IMR-90 (cell line): ENCODE measurements around the gene UGGT2. TPM values are rescaled to one million over a fixed set of nuclear protein-coding genes. Genes with fewer than 3 reads are reported as not detected.

Experiments
- ATAC-seq: fragments of 200-7000 bp; cut with Tn5 transposase; 2 replicates; pipeline ENCODE4 v1.9.1; 2020; ENCODE audit warnings: low read depth, mild to moderate bottlenecking, moderate library complexity
- BruUV-seq: library from RNA; stranded (reverse); fragments of 400-500 nt; replicated peaks from 2 replicates; lab custom pipeline; 2021; lab: Mats Ljungman, UMichigan
- CTCF ChIA-PET: fragments of 300-600 bp; formaldehyde crosslinking; extraction: SDS; loops from one replicate; lab custom pipeline; 2021; ENCODE audit warnings: antibody characterized with exemption; lab: Yijun Ruan, JAX
- POLR2A ChIA-PET: fragments of 300-600 bp; sonication (Branson Sonifier 250); formaldehyde crosslinking; loops from one replicate; lab custom pipeline; 2022; ENCODE audit warnings: antibody characterized with exemption; ENCODE audit not compliant: unreplicated experiment; lab: Charles Lee
- DNase-seq: peaks from one replicate; pipeline ENCODE4 v3.0.0; 2013
- H2AFZ ChIP-seq: replicated peaks from 2 replicates; pipeline ENCODE3; 2013; ENCODE audit warnings: low read length, mild to moderate bottlenecking; ENCODE audit not compliant: poor library complexity
- H2AK5ac ChIP-seq: 2 replicates; pipeline ENCODE4 v1.6.1; 2013; ENCODE audit warnings: low read depth, low read length, inconsistent platforms
- H2AK9ac ChIP-seq: replicated peaks from 2 replicates; pipeline ENCODE3; 2013; ENCODE audit warnings: mild to moderate bottlenecking, low read depth, low read length, moderate library complexity; ENCODE audit not compliant: poor library complexity
- H2BK120ac ChIP-seq: 2 replicates; pipeline ENCODE4 v1.6.1; 2013; ENCODE audit warnings: low read depth, low read length, inconsistent platforms
- H2BK15ac ChIP-seq: 3 replicates; pipeline ENCODE4 v1.6.1; 2013; ENCODE audit warnings: low read depth, low read length, inconsistent platforms
- H2BK20ac ChIP-seq: 2 replicates; pipeline ENCODE4 v1.6.1; 2013; ENCODE audit warnings: low read depth, mild to moderate bottlenecking, inconsistent platforms, low read length, moderate library complexity
- H2BK5ac ChIP-seq: 2 replicates; pipeline ENCODE4 v1.6.1; 2013; ENCODE audit warnings: mild to moderate bottlenecking, low read depth, low read length, inconsistent platforms; ENCODE audit not compliant: poor library complexity, severe bottlenecking
- H3K14ac ChIP-seq: replicated peaks from 2 replicates; pipeline ENCODE4 v1.6.1; 2013; ENCODE audit warnings: low read depth, low read length, inconsistent platforms
- H3K18ac ChIP-seq: 2 replicates; pipeline ENCODE4 v1.6.1; 2013; ENCODE audit warnings: low read depth, low read length, control low read depth
- H3K23ac ChIP-seq: 2 replicates; pipeline ENCODE4 v1.6.1; 2013; ENCODE audit warnings: low read depth, low read length, inconsistent platforms
- H3K27ac ChIP-seq: 2 replicates; pipeline ENCODE4 v1.5.1; 2013; ENCODE audit warnings: mild to moderate bottlenecking, control low read depth, low read length; ENCODE audit not compliant: insufficient read depth
- H3K27me3 ChIP-seq: 2 replicates; pipeline ENCODE4 v1.6.1; 2013; ENCODE audit warnings: low read length; ENCODE audit not compliant: control insufficient read depth, insufficient read depth
- H3K36me3 ChIP-seq: 2 replicates; pipeline ENCODE4 v1.6.1; 2013; ENCODE audit warnings: low read length, mixed read lengths; ENCODE audit not compliant: control insufficient read depth, insufficient read depth
- H3K4ac ChIP-seq: 2 replicates; pipeline ENCODE4 v1.6.1; 2013; ENCODE audit warnings: low read depth, low read length, inconsistent platforms
- H3K4me1 ChIP-seq: 2 replicates; pipeline ENCODE4 v1.6.1; 2013; ENCODE audit warnings: low read length, mixed read lengths; ENCODE audit not compliant: control insufficient read depth, insufficient read depth
- H3K4me2 ChIP-seq: 2 replicates; pipeline ENCODE4 v1.6.1; 2013; ENCODE audit warnings: low read depth, mild to moderate bottlenecking, control low read depth, low read length, moderate library complexity
- H3K4me3 ChIP-seq: 2 replicates; pipeline ENCODE4 v1.5.1; 2013; ENCODE audit warnings: low read depth, mild to moderate bottlenecking, control low read depth, low read length, moderate library complexity; ENCODE audit not compliant: insufficient read depth
- H3K56ac ChIP-seq: 2 replicates; pipeline ENCODE4 v1.6.1; 2013; ENCODE audit warnings: low read length, inconsistent platforms; ENCODE audit not compliant: insufficient read depth; ENCODE audit errors: extremely low read depth
- H3K79me1 ChIP-seq, 2 experiments: 2 replicates each; pipeline ENCODE4 v1.6.1; 2013; ENCODE audit warnings: low read length in 2 of 2, inconsistent platforms in 1 of 2, low read depth in 1 of 2
- H3K9ac ChIP-seq: 2 replicates; pipeline ENCODE4 v1.6.1; 2013; ENCODE audit warnings: low read depth, low read length, control low read depth
- H3K9me1 ChIP-seq: 2 replicates; pipeline ENCODE4 v1.6.1; 2013; ENCODE audit warnings: low read length, inconsistent platforms; ENCODE audit not compliant: insufficient read depth
- H3K9me3 ChIP-seq: 2 replicates; pipeline ENCODE4 v1.6.1; 2013; ENCODE audit warnings: low read length; ENCODE audit not compliant: control insufficient read depth, insufficient read depth
- H4K20me1 ChIP-seq: 2 replicates; pipeline ENCODE4 v1.6.1; 2013; ENCODE audit warnings: low read length, inconsistent platforms; ENCODE audit not compliant: insufficient read depth
- H4K5ac ChIP-seq: 2 replicates; pipeline ENCODE4 v1.6.1; 2013; ENCODE audit warnings: mild to moderate bottlenecking, low read depth, low read length, control low read depth
- H4K8ac ChIP-seq, 2 experiments: 2 replicates each; pipeline ENCODE4 v1.6.1; 2013; ENCODE audit warnings: low read depth in 2 of 2, low read length in 2 of 2, control low read depth in 1 of 2, inconsistent platforms in 1 of 2
- H4K91ac ChIP-seq: 2 replicates; pipeline ENCODE4 v1.6.1; 2013; ENCODE audit warnings: low read depth, low read length, inconsistent platforms; ENCODE audit not compliant: insufficient read depth
- BHLHE40 ChIP-seq: fragments of 150-350 bp; IDR thresholded peaks from 2 replicates; pipeline ENCODE4 v1.6.1; 2016; ENCODE audit warnings: mild to moderate bottlenecking, low read depth, low read length
- CEBPB ChIP-seq: IDR thresholded peaks from 2 replicates; pipeline ENCODE4 v1.6.1; 2012; ENCODE audit warnings: low read depth, low read length, improper control_type of control experiment
- CHD1 ChIP-seq: IDR thresholded peaks from 2 replicates; pipeline ENCODE4 v1.6.1; 2012; ENCODE audit warnings: low read depth, low read length, improper control_type of control experiment
- FOS ChIP-seq: fragments of 150-350 bp; IDR thresholded peaks from 2 replicates; pipeline ENCODE4 v1.6.1; 2016; ENCODE audit warnings: low read depth, low read length
- MAFK ChIP-seq: IDR thresholded peaks from 2 replicates; pipeline ENCODE4 v1.6.1; 2012; ENCODE audit warnings: low read depth, low read length, improper control_type of control experiment
- MAZ ChIP-seq: IDR thresholded peaks from 2 replicates; pipeline ENCODE4 v1.6.1; 2012; ENCODE audit warnings: low read depth, mild to moderate bottlenecking, low read length, improper control_type of control experiment, moderate library complexity, borderline replicate concordance
- MXI1 ChIP-seq: IDR thresholded peaks from 2 replicates; pipeline ENCODE4 v1.6.1; 2012; ENCODE audit warnings: low read depth, mild to moderate bottlenecking, low read length, moderate library complexity, borderline replicate concordance
- NFE2L2 ChIP-seq: fragments of 150-350 bp; IDR thresholded peaks from 2 replicates; pipeline ENCODE4 v1.6.1; 2016; ENCODE audit warnings: low read depth, mild to moderate bottlenecking, low read length
- POLR2A ChIP-seq: IDR thresholded peaks from 2 replicates; pipeline ENCODE4 v1.6.1; 2012; ENCODE audit warnings: mild to moderate bottlenecking, low read depth, low read length
- RAD21 ChIP-seq: IDR thresholded peaks from 2 replicates; pipeline ENCODE4 v1.6.1; 2012; ENCODE audit warnings: low read length, improper control_type of control experiment
- RCOR1 ChIP-seq: IDR thresholded peaks from 2 replicates; pipeline ENCODE4 v1.6.1; 2012; ENCODE audit warnings: mild to moderate bottlenecking, low read length, improper control_type of control experiment; ENCODE audit not compliant: insufficient replicate concordance
- RFX5 ChIP-seq: IDR thresholded peaks from 2 replicates; pipeline ENCODE4 v1.8.0; 2012; ENCODE audit warnings: low read depth, mild to moderate bottlenecking, low read length, moderate library complexity
- SMC3 ChIP-seq: fragments of 150-350 bp; IDR thresholded peaks from 2 replicates; pipeline ENCODE4 v1.6.1; 2016; ENCODE audit warnings: low read depth, mild to moderate bottlenecking, antibody characterized with exemption, low read length, moderate library complexity
- WGBS, 2 experiments: methylation state at CpG; one replicate each; pipeline versions ENCODE4 v1.1.5 to v1.1.7; 2013; ENCODE audit warnings: missing lambda C conversion rate in 2 of 2; ENCODE audit not compliant: insufficient read length in 1 of 2; ENCODE audit errors: extremely low coverage in 2 of 2; 5-methylcytosine and 5-hydroxymethylcytosine counted together
- dilution Hi-C: fragments of 300-500 bp; cut with HindIII; formaldehyde crosslinking; loops from one replicate; pipeline ENCODE4 v1.14.3; 2018; ENCODE audit warnings: low sequenced_read_pairs; ENCODE audit not compliant: unreplicated experiment
- in situ Hi-C: fragments of 300-500 bp; cut with MboI; formaldehyde crosslinking; loops from 3 replicates; pipeline ENCODE4 v1.14.3; 2019; ENCODE audit warnings: low sequenced_read_pairs, inconsistent platforms, mixed read lengths
- intact Hi-C: fragments of 100-400 bp; cut with micrococcal nuclease; formaldehyde crosslinking; loops from 2 replicates; pipeline ENCODE4 v1.10.0; 2022
- polyA plus RNA-seq, 3 experiments: library from polyadenylated mRNA; depleted of rRNA; stranded (reverse); fragments of >200 nt; gene quantifications; 2 replicates each; pipeline ENCODE4 v1.2.3, GENCODE V29; 2012; ENCODE audit warnings: low replicate concordance in 1 of 3
- total RNA-seq: library from RNA; depleted of rRNA; stranded (reverse); fragments of >200 nt; gene quantifications from 2 replicates; pipeline ENCODE4 v1.2.3, GENCODE V29; 2012
- TF ChIP-seq, protein P1 (sequence below): fragments of 150-350 bp; IDR thresholded peaks from 2 replicates; pipeline ENCODE4 v1.6.1; 2017; ENCODE audit warnings: mild to moderate bottlenecking, antibody characterized with exemption, low read length, low read depth
- TF ChIP-seq, protein P2 (sequence below): fragments of 150-350 bp; IDR thresholded peaks from 2 replicates; pipeline ENCODE4 v1.6.1; 2016; ENCODE audit warnings: low read depth, mild to moderate bottlenecking, low read length, moderate library complexity, borderline replicate concordance
- TF ChIP-seq, protein P3 (sequence below): conservative IDR thresholded peaks from 2 replicates; pipeline ENCODE4 v1.5.1; 2012; ENCODE audit warnings: mild to moderate bottlenecking, low read depth, low read length, improper control_type of control experiment

UGGT2 gene
- total and polyA plus RNA-seq, 2 of the 4 experiments (the other 2 are of a cell fraction) = 21.4 to 40.1 TPM

DNA sequence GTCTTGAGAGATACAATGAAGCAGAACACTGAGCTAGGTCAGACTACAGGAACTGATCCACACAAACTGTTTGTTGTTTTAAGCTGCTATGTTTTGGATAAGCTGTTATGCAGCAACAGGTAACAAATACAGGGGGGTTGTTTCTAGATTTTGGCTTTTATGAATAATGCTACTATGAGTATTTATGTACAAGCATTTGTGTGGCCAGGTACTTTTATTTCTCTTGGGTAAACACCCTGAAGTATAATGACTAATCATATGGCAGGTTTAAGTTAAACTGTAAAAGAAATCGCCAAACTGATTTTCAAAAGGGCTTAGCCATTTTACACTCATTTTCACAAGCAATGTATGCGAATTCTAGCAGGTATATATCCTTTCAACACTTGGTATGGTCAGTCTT, 210.3 kb downstream of the UGGT2 start:
- DNase-seq = no peak

More for the DNA sequence above, 210.3 kb downstream of the UGGT2 start:
- no peak overlapping the region for H3K27ac ChIP-seq
- H2BK120ac ChIP-seq = no peak overlapping the region
- H3K36me3 ChIP-seq = peaks cover 2% of the 10 kb centered on the region; the same call in 1 of the 2 replicates
- H4K8ac ChIP-seq = no peak overlapping the region
- H3K4me1 ChIP-seq = no peaks in the 10 kb centered on the region
- H3K27me3 ChIP-seq = no peaks in the 10 kb centered on the region
- 0 out of 2 replicates have a peak, but pooled peaks cover 2% of the 10 kb centered on the region for H3K9me3 ChIP-seq
- no peak overlapping the region for H3K23ac ChIP-seq
- in situ Hi-C loops = no loop called here
- WGBS, 2 experiments = no CpG with 5 or more reads among the region's 2 CpGs
- no peak overlapping the region for H3K4me3 ChIP-seq
- no peak overlapping the region for H2BK20ac ChIP-seq
- H3K18ac ChIP-seq = no peak overlapping the region
- no TSS peak for BruUV-seq
- ChIA-PET CTCF (interaction anchor here (2.6 kb wide), 1 partner anchor 9 kb away, joined by 9 read pairs; no protein-coding TSS in a partner anchor), POLR2A (no interaction called here)
- H3K9me1 ChIP-seq = no peaks in the 10 kb centered on the region
- no peaks in the 10 kb centered on the region for H4K20me1 ChIP-seq
- no peak for TF ChIP-seq FOS
- TF ChIP-seq MAZ = no peak
- TF ChIP-seq BHLHE40 = no peak
- TF ChIP-seq RAD21 = no peak
- no peak for TF ChIP-seq MAFK
- TF ChIP-seq SMC3 = no peak
- no peak for TF ChIP-seq RCOR1
- TF ChIP-seq POLR2A = no peak
- TF ChIP-seq MXI1 = no peak
- no peak for TF ChIP-seq CHD1
- TF ChIP-seq RFX5 = no peak
- TF ChIP-seq, protein P1, sequence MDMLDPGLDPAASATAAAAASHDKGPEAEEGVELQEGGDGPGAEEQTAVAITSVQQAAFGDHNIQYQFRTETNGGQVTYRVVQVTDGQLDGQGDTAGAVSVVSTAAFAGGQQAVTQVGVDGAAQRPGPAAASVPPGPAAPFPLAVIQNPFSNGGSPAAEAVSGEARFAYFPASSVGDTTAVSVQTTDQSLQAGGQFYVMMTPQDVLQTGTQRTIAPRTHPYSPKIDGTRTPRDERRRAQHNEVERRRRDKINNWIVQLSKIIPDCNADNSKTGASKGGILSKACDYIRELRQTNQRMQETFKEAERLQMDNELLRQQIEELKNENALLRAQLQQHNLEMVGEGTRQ = no peak
- no peak for TF ChIP-seq CEBPB
- TF ChIP-seq, protein P2, sequence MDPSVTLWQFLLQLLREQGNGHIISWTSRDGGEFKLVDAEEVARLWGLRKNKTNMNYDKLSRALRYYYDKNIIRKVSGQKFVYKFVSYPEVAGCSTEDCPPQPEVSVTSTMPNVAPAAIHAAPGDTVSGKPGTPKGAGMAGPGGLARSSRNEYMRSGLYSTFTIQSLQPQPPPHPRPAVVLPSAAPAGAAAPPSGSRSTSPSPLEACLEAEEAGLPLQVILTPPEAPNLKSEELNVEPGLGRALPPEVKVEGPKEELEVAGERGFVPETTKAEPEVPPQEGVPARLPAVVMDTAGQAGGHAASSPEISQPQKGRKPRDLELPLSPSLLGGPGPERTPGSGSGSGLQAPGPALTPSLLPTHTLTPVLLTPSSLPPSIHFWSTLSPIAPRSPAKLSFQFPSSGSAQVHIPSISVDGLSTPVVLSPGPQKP = no peak
- TF ChIP-seq NFE2L2 = no peak
- TF ChIP-seq, protein P3, sequence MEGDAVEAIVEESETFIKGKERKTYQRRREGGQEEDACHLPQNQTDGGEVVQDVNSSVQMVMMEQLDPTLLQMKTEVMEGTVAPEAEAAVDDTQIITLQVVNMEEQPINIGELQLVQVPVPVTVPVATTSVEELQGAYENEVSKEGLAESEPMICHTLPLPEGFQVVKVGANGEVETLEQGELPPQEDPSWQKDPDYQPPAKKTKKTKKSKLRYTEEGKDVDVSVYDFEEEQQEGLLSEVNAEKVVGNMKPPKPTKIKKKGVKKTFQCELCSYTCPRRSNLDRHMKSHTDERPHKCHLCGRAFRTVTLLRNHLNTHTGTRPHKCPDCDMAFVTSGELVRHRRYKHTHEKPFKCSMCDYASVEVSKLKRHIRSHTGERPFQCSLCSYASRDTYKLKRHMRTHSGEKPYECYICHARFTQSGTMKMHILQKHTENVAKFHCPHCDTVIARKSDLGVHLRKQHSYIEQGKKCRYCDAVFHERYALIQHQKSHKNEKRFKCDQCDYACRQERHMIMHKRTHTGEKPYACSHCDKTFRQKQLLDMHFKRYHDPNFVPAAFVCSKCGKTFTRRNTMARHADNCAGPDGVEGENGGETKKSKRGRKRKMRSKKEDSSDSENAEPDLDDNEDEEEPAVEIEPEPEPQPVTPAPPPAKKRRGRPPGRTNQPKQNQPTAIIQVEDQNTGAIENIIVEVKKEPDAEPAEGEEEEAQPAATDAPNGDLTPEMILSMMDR = no peak
- no peak overlapping the region for H2BK5ac ChIP-seq
- no peak overlapping the region for H4K91ac ChIP-seq
- H2AK9ac ChIP-seq = no peak overlapping the region
- H4K5ac ChIP-seq = no peak overlapping the region
- H3K4ac ChIP-seq = no peak overlapping the region
- H2BK15ac ChIP-seq = no peak overlapping the region
- no peak overlapping the region for H3K14ac ChIP-seq
- H2AFZ ChIP-seq = no peak overlapping the region
- H3K79me1 ChIP-seq = no peaks in the 10 kb centered on the region
- H3K56ac ChIP-seq = no peak overlapping the region
- H3K9ac ChIP-seq = no peak overlapping the region
- H3K4me2 ChIP-seq = no peak overlapping the region
- dilution Hi-C loops = no loop called here
- H2AK5ac ChIP-seq = no peak overlapping the region
- intact Hi-C loops = no loop called here
- no peak for ATAC-seq
